H1 (cell line): ENCODE results near the gene PDRG1. TPM values are rescaled to one million over a fixed set of nuclear protein-coding genes. Genes with fewer than 3 reads are reported as not detected.

ENCODE experiments used
- POLR2AphosphoS5 ChIP-seq: IDR thresholded peaks from 2 replicates; pipeline ENCODE4 v1.6.1; 2011; ENCODE audit warnings: low read depth, low read length
- POU5F1 ChIP-seq: IDR thresholded peaks from 2 replicates; pipeline ENCODE4 v1.6.1; 2011; ENCODE audit warnings: low read depth, mild to moderate bottlenecking, low read length, moderate library complexity
- polyA plus RNA-seq, 7 experiments: library from polyadenylated mRNA; depleted of rRNA in 3 of 7; stranded (reverse) in 5 of 7; unstranded in 2 of 7; fragments of >200 nt in 5 of 7; fragments of 200-250 nt in 2 of 7; gene quantifications; 1 replicate in 5 of 7; 2 replicates in 1 of 7; 4 replicates in 1 of 7; pipeline versions ENCODE4 v1.2.1 to v1.2.3, GENCODE V29; 2011 to 2013; ENCODE audit warnings: missing spikeins in 2 of 7, mixed read lengths in 2 of 7
- total RNA-seq: library from RNA; stranded (reverse); fragmentation: NEBNext Ultra II Directional; extraction: Animal tissue kit (Norgen Biotek cat#: 25700); gene quantifications from 2 replicates; pipeline ENCODE4 v1.2.1, GENCODE V29; 2021
- TF ChIP-seq, protein P1 (sequence below): fragments of 300-600 bp; sonication (generic); IDR thresholded peaks from 2 replicates; pipeline ENCODE4 v1.7.1; 2012; ENCODE audit warnings: low read length, moderate library complexity, mild to moderate bottlenecking, inconsistent platforms; ENCODE audit not compliant: insufficient replicate concordance
- TF ChIP-seq, protein P2 (sequence below): IDR thresholded peaks from 2 replicates; pipeline ENCODE4 v1.6.1; 2011; ENCODE audit warnings: low read depth, mild to moderate bottlenecking, low read length; ENCODE audit not compliant: insufficient read depth

PDRG1 gene
- total and polyA plus RNA-seq, 2 of the 8 experiments (the other 6 are each of a cell fraction or from before 2014, with no cell fraction given) = 14.2 to 20.8 TPM

DNA sequence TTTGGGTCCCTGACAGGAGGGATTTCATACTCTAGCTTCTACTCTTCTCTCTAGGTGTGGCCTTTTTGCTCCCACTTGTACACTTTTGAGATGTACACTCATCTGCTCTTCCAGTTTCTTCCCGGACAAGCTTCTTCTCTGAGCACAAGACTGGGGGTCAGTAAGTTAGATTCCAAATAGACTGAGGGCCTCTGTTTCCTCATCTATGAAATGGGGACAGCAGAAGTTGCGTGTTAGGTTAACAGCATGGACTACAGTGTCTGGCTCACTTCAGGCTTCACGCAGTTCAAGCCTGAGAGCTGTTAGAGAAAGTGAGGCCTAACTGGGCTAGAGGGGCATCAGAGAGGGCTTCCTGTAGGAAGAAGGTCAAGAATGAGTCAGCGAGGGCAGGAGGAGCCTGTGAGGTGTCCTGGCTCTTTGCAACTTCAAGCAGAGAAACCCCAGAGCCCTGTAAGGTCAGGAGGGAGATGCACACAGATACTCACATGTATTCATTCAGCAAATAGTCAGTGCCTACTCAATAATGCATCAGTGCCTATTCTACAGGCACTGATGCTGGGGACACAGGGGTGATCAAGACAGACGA lies 36.7 kb upstream of the PDRG1 start (continued):
- TF ChIP-seq, protein P1, sequence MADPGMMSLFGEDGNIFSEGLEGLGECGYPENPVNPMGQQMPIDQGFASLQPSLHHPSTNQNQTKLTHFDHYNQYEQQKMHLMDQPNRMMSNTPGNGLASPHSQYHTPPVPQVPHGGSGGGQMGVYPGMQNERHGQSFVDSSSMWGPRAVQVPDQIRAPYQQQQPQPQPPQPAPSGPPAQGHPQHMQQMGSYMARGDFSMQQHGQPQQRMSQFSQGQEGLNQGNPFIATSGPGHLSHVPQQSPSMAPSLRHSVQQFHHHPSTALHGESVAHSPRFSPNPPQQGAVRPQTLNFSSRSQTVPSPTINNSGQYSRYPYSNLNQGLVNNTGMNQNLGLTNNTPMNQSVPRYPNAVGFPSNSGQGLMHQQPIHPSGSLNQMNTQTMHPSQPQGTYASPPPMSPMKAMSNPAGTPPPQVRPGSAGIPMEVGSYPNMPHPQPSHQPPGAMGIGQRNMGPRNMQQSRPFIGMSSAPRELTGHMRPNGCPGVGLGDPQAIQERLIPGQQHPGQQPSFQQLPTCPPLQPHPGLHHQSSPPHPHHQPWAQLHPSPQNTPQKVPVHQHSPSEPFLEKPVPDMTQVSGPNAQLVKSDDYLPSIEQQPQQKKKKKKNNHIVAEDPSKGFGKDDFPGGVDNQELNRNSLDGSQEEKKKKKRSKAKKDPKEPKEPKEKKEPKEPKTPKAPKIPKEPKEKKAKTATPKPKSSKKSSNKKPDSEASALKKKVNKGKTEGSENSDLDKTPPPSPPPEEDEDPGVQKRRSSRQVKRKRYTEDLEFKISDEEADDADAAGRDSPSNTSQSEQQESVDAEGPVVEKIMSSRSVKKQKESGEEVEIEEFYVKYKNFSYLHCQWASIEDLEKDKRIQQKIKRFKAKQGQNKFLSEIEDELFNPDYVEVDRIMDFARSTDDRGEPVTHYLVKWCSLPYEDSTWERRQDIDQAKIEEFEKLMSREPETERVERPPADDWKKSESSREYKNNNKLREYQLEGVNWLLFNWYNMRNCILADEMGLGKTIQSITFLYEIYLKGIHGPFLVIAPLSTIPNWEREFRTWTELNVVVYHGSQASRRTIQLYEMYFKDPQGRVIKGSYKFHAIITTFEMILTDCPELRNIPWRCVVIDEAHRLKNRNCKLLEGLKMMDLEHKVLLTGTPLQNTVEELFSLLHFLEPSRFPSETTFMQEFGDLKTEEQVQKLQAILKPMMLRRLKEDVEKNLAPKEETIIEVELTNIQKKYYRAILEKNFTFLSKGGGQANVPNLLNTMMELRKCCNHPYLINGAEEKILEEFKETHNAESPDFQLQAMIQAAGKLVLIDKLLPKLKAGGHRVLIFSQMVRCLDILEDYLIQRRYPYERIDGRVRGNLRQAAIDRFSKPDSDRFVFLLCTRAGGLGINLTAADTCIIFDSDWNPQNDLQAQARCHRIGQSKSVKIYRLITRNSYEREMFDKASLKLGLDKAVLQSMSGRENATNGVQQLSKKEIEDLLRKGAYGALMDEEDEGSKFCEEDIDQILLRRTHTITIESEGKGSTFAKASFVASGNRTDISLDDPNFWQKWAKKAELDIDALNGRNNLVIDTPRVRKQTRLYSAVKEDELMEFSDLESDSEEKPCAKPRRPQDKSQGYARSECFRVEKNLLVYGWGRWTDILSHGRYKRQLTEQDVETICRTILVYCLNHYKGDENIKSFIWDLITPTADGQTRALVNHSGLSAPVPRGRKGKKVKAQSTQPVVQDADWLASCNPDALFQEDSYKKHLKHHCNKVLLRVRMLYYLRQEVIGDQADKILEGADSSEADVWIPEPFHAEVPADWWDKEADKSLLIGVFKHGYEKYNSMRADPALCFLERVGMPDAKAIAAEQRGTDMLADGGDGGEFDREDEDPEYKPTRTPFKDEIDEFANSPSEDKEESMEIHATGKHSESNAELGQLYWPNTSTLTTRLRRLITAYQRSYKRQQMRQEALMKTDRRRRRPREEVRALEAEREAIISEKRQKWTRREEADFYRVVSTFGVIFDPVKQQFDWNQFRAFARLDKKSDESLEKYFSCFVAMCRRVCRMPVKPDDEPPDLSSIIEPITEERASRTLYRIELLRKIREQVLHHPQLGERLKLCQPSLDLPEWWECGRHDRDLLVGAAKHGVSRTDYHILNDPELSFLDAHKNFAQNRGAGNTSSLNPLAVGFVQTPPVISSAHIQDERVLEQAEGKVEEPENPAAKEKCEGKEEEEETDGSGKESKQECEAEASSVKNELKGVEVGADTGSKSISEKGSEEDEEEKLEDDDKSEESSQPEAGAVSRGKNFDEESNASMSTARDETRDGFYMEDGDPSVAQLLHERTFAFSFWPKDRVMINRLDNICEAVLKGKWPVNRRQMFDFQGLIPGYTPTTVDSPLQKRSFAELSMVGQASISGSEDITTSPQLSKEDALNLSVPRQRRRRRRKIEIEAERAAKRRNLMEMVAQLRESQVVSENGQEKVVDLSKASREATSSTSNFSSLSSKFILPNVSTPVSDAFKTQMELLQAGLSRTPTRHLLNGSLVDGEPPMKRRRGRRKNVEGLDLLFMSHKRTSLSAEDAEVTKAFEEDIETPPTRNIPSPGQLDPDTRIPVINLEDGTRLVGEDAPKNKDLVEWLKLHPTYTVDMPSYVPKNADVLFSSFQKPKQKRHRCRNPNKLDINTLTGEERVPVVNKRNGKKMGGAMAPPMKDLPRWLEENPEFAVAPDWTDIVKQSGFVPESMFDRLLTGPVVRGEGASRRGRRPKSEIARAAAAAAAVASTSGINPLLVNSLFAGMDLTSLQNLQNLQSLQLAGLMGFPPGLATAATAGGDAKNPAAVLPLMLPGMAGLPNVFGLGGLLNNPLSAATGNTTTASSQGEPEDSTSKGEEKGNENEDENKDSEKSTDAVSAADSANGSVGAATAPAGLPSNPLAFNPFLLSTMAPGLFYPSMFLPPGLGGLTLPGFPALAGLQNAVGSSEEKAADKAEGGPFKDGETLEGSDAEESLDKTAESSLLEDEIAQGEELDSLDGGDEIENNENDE = no peak
- TF ChIP-seq POLR2AphosphoS5 (no peak), POU5F1 (no peak)
- TF ChIP-seq, protein P2, sequence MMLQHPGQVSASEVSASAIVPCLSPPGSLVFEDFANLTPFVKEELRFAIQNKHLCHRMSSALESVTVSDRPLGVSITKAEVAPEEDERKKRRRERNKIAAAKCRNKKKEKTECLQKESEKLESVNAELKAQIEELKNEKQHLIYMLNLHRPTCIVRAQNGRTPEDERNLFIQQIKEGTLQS = no peak
